HEK293 (cell line): ENCODE results near the gene ADD1.
A peak's percentile ranks its signal among the peaks of the same experiment; 100 is the strongest.

Source experiments
- CTCF ChIA-PET: fragments of 350-600 bp; formaldehyde crosslinking; extraction: SDS; loops from one replicate; lab custom pipeline; 2021; ENCODE audit warnings: antibody characterized with exemption; lab: Yijun Ruan, JAX
- POLR2A ChIA-PET: fragments of 300-600 bp; formaldehyde crosslinking; extraction: SDS; loops from one replicate; lab custom pipeline; 2020; ENCODE audit warnings: antibody characterized with exemption, inconsistent platforms; lab: Yijun Ruan, JAX
- H3K27ac ChIP-seq: fragments of 200-500 bp; sonication (Bioruptor generic); 2 replicates; pipeline ENCODE4 v1.5.1; 2014; ENCODE audit warnings: low read depth, low read length, control low read depth, inconsistent platforms; ENCODE audit errors: extremely low read depth
- H3K36me3 ChIP-seq, 2 experiments: fragments of 200-500 bp in 1 of 2; sonication (Bioruptor generic) in 1 of 2; 1 replicate in 1 of 2; 2 replicates in 1 of 2; pipeline ENCODE4 v1.5.1; 2014 to 2017; ENCODE audit warnings: inconsistent platforms in 2 of 2, low read length in 2 of 2; ENCODE audit not compliant: control insufficient read depth in 2 of 2, insufficient read depth in 1 of 2
- H3K4me1 ChIP-seq: fragments of 200-500 bp; sonication (Bioruptor generic); 2 replicates; pipeline ENCODE4 v1.5.1; 2014; ENCODE audit warnings: mild to moderate bottlenecking, low read length, inconsistent platforms; ENCODE audit not compliant: control insufficient read depth, insufficient read depth
- H3K4me3 ChIP-seq: 2 replicates; pipeline ENCODE4 v1.5.1; 2011; ENCODE audit warnings: low read depth, mild to moderate bottlenecking, control low read depth, low read length, moderate library complexity
- H3K9me3 ChIP-seq: fragments of 200-500 bp; sonication (Bioruptor generic); 2 replicates; pipeline ENCODE4 v1.5.1; 2014; ENCODE audit warnings: low read depth, low read length, inconsistent platforms; ENCODE audit not compliant: control insufficient read depth, insufficient read depth
- BCL11A ChIP-seq: fragments of 450-650 bp; formaldehyde crosslinking; IDR thresholded peaks from 2 replicates; pipeline ENCODE4 v1.5.1; 2016; ENCODE audit warnings: low read depth, missing biosample characterization, missing genetic modification characterization
- FEZF1 ChIP-seq: fragments of 450-650 bp; formaldehyde crosslinking; IDR thresholded peaks from 2 replicates; pipeline ENCODE4 v1.5.1; 2016; ENCODE audit warnings: missing biosample characterization, missing genetic modification characterization
- GLI2 ChIP-seq: fragments of 450-650 bp; formaldehyde crosslinking; IDR thresholded peaks from 2 replicates; pipeline ENCODE4; 2017; ENCODE audit warnings: missing biosample characterization, missing genetic modification characterization, low read depth, borderline replicate concordance
- HIC1 ChIP-seq: fragments of 450-650 bp; formaldehyde crosslinking; IDR thresholded peaks from 2 replicates; pipeline ENCODE4 v1.5.1; 2016; ENCODE audit warnings: missing biosample characterization, missing genetic modification characterization
- KLF10 ChIP-seq: fragments of 450-650 bp; IDR thresholded peaks from 2 replicates; pipeline ENCODE4 v1.5.1; 2018; ENCODE audit warnings: missing biosample characterization, mild to moderate bottlenecking, missing genetic modification characterization
- MEIS1 ChIP-seq: sonication (generic); formaldehyde crosslinking; IDR thresholded peaks from 2 replicates; pipeline ENCODE4 v1.8.1; 2022; ENCODE audit warnings: missing genetic modification reagents, mild to moderate bottlenecking, borderline replicate concordance
- MZF1 ChIP-seq: fragments of 450-650 bp; formaldehyde crosslinking; IDR thresholded peaks from 2 replicates; pipeline ENCODE4 v1.5.1; 2017; ENCODE audit warnings: missing biosample characterization, missing genetic modification characterization, borderline replicate concordance
- OSR2 ChIP-seq: fragments of 450-650 bp; formaldehyde crosslinking; IDR thresholded peaks from 2 replicates; pipeline ENCODE4 v1.5.1; 2016; ENCODE audit warnings: missing biosample characterization, missing genetic modification characterization
- PRDM4 ChIP-seq: fragments of 450-650 bp; formaldehyde crosslinking; IDR thresholded peaks from 2 replicates; pipeline ENCODE4 v1.5.1; 2017; ENCODE audit warnings: missing biosample characterization, missing genetic modification characterization
- PRDM6 ChIP-seq: fragments of 450-650 bp; formaldehyde crosslinking; IDR thresholded peaks from 2 replicates; pipeline ENCODE4 v1.5.1; 2017; ENCODE audit warnings: missing biosample characterization, missing genetic modification characterization
- REPIN1 ChIP-seq: fragments of 450-650 bp; formaldehyde crosslinking; IDR thresholded peaks from 2 replicates; pipeline ENCODE4 v1.5.1; 2017; ENCODE audit warnings: missing biosample characterization, missing genetic modification characterization, low read depth
- SCRT1 ChIP-seq: fragments of 450-650 bp; formaldehyde crosslinking; IDR thresholded peaks from 2 replicates; pipeline ENCODE4 v1.5.1; 2016; ENCODE audit warnings: missing biosample characterization, missing genetic modification characterization, borderline replicate concordance
- TCF7L2 ChIP-seq: IDR thresholded peaks from 2 replicates; pipeline ENCODE4 v1.6.1; 2011; ENCODE audit warnings: low read depth, mild to moderate bottlenecking, inconsistent platforms, low read length, moderate library complexity, borderline replicate concordance
- ZBTB48 ChIP-seq: fragments of 450-650 bp; formaldehyde crosslinking; IDR thresholded peaks from 2 replicates; pipeline ENCODE4 v1.5.1; 2016; ENCODE audit warnings: missing biosample characterization, missing genetic modification characterization
- ZNF513 ChIP-seq: fragments of 450-650 bp; IDR thresholded peaks from 2 replicates; pipeline ENCODE4 v1.5.1; 2018; ENCODE audit warnings: missing biosample characterization, missing genetic modification characterization
- ZNF548 ChIP-seq: fragments of 450-650 bp; formaldehyde crosslinking; IDR thresholded peaks from 2 replicates; pipeline ENCODE4 v1.5.1; 2016; ENCODE audit warnings: missing biosample characterization, missing genetic modification characterization
- ZNF600 ChIP-seq: fragments of 450-650 bp; formaldehyde crosslinking; IDR thresholded peaks from 2 replicates; pipeline ENCODE4 v1.5.1; 2016; ENCODE audit warnings: missing biosample characterization, missing genetic modification characterization
- ZNF623 ChIP-seq: fragments of 450-650 bp; formaldehyde crosslinking; IDR thresholded peaks from 2 replicates; pipeline ENCODE4 v1.5.1; 2016; ENCODE audit warnings: missing biosample characterization, missing genetic modification characterization
- ZNF664 ChIP-seq: fragments of 450-650 bp; formaldehyde crosslinking; IDR thresholded peaks from 2 replicates; pipeline ENCODE4 v1.5.1; 2016; ENCODE audit warnings: missing biosample characterization, missing genetic modification characterization
- ZXDB ChIP-seq: fragments of 450-650 bp; formaldehyde crosslinking; IDR thresholded peaks from 2 replicates; pipeline ENCODE4 v1.5.1; 2016; ENCODE audit warnings: missing biosample characterization, missing genetic modification characterization
- TF ChIP-seq, protein P1 (sequence below): fragments of 450-650 bp; formaldehyde crosslinking; IDR thresholded peaks from 2 replicates; pipeline ENCODE4 v1.5.1; 2016; ENCODE audit warnings: missing biosample characterization, missing genetic modification characterization
- TF ChIP-seq, protein P2 (sequence below): fragments of 450-650 bp; formaldehyde crosslinking; IDR thresholded peaks from 2 replicates; pipeline ENCODE4 v1.5.1; 2016; ENCODE audit warnings: missing biosample characterization, missing genetic modification characterization

Gene ADD1

GRCh38 chr4:2860391-2861348, 17.0 kb downstream of the ADD1 start:
- no peaks in the 10 kb centered on the region for H3K9me3 ChIP-seq
- H3K4me1 ChIP-seq, result peaks cover 29% of the 10 kb centered on the region
- ChIA-PET POLR2A (interaction anchor here (0.8 to 1.7 kb wide), 2 partner anchors 10 to 19 kb away, joined by 3 to 8 read pairs; no protein-coding TSS in a partner anchor), CTCF (interaction anchor here (0.8 to 1.1 kb wide), 2 partner anchors 24 to 94 kb away, joined by 4 to 7 read pairs; no protein-coding TSS in a partner anchor)
- no peaks in the 10 kb centered on the region for H3K36me3 ChIP-seq
- H3K27ac ChIP-seq, result no peak overlapping the region; the same call in 1 of the 2 replicates
- no peak overlapping the region for H3K4me3 ChIP-seq
- no peak for TF ChIP-seq MEIS1
- 0 out of 2 replicates have a peak, but pooled peaks have one; percentile 21 for TF ChIP-seq KLF10 (tag by site-specific recombination)
- 0 out of 2 replicates have a peak, but pooled peaks have one; percentile 24 for TF ChIP-seq ZBTB48 (tag by site-specific recombination)
- TF ChIP-seq TCF7L2, result peak; percentile 59; the same call in 1 of the 2 replicates
- TF ChIP-seq SCRT1 (tag by site-specific recombination), result peak; percentile 63
- TF ChIP-seq ZNF600 (tag by site-specific recombination), result peak; percentile 78
- peak; percentile 50; the same call in 1 of the 2 replicates for TF ChIP-seq MZF1
- TF ChIP-seq, protein P1, sequence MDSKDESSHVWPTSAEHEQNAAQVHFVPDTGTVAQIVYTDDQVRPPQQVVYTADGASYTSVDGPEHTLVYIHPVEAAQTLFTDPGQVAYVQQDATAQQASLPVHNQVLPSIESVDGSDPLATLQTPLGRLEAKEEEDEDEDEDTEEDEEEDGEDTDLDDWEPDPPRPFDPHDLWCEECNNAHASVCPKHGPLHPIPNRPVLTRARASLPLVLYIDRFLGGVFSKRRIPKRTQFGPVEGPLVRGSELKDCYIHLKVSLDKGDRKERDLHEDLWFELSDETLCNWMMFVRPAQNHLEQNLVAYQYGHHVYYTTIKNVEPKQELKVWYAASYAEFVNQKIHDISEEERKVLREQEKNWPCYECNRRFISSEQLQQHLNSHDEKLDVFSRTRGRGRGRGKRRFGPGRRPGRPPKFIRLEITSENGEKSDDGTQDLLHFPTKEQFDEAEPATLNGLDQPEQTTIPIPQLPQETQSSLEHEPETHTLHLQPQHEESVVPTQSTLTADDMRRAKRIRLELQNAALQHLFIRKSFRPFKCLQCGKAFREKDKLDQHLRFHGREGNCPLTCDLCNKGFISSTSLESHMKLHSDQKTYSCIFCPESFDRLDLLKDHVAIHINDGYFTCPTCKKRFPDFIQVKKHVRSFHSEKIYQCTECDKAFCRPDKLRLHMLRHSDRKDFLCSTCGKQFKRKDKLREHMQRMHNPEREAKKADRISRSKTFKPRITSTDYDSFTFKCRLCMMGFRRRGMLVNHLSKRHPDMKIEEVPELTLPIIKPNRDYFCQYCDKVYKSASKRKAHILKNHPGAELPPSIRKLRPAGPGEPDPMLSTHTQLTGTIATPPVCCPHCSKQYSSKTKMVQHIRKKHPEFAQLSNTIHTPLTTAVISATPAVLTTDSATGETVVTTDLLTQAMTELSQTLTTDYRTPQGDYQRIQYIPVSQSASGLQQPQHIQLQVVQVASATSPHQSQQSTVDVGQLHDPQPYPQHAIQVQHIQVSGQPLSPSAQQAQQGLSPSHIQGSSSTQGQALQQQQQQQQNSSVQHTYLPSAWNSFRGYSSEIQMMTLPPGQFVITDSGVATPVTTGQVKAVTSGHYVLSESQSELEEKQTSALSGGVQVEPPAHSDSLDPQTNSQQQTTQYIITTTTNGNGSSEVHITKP (tag by site-specific recombination), result peak; percentile 85
- TF ChIP-seq GLI2, result peak; percentile 46
- peak; percentile 95 for TF ChIP-seq ZNF664 (tag by site-specific recombination)
- TF ChIP-seq ZNF548, result no peak
- no peak for TF ChIP-seq BCL11A
- peak; percentile 95 for TF ChIP-seq PRDM6
- TF ChIP-seq REPIN1 (tag by site-specific recombination), result no peak
- TF ChIP-seq, protein P2, sequence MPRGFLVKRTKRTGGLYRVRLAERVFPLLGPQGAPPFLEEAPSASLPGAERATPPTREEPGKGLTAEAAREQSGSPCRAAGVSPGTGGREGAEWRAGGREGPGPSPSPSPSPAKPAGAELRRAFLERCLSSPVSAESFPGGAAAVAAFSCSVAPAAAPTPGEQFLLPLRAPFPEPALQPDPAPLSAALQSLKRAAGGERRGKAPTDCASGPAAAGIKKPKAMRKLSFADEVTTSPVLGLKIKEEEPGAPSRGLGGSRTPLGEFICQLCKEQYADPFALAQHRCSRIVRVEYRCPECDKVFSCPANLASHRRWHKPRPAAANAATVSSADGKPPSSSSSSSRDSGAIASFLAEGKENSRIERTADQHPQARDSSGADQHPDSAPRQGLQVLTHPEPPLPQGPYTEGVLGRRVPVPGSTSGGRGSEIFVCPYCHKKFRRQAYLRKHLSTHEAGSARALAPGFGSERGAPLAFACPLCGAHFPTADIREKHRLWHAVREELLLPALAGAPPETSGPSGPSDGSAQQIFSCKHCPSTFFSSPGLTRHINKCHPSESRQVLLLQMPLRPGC, result 0 out of 2 replicates have a peak, but pooled peaks have one; percentile 49
- peak; percentile 7; the same call in 1 of the 2 replicates for TF ChIP-seq FEZF1
- no peak for TF ChIP-seq ZNF513 (tag by site-specific recombination)
- peak; percentile 54; the same call in 1 of the 2 replicates for TF ChIP-seq OSR2 (tag by site-specific recombination)
- TF ChIP-seq PRDM4, result 0 out of 2 replicates have a peak, but pooled peaks have one; percentile 67
- TF ChIP-seq HIC1 (tag by site-specific recombination), result peak; percentile 59; the same call in 1 of the 2 replicates
- peak; percentile 38; the same call in 1 of the 2 replicates for TF ChIP-seq ZNF623 (tag by site-specific recombination)
- peak; percentile 43 for TF ChIP-seq ZXDB (tag by site-specific recombination)
